Fibroblast of villous mesenchyme (primary cell): ENCODE data around the gene YTHDC2. TPM values are rescaled to one million over a fixed set of nuclear protein-coding genes. Genes with fewer than 3 reads are reported as not detected.

Source experiments
- DNase-seq: peaks from one replicate; pipeline ENCODE4 v3.0.0-alpha.2; 2010; ENCODE audit warnings: low read depth
- H3K4me3 ChIP-seq: 2 replicates; pipeline ENCODE4 v1.5.1; 2011; ENCODE audit warnings: low read depth, mild to moderate bottlenecking, low read length
- CTCF ChIP-seq: IDR thresholded peaks from 2 replicates; pipeline ENCODE4 v1.5.1; 2012; ENCODE audit warnings: low read depth, mild to moderate bottlenecking, low read length; ENCODE audit not compliant: insufficient read depth
- total RNA-seq: library from RNA; depleted of rRNA; stranded (reverse); fragments of >200 nt; gene quantifications from 2 replicates; pipeline ENCODE4 v1.2.3, GENCODE V29; 2012

Gene YTHDC2
- total RNA-seq, 1 donor = 31.1 TPM

- TF ChIP-seq CTCF = no peak
- peak overlapping the region; percentile 91 for H3K4me3 ChIP-seq
- no peak for DNase-seq
These were observed 24.8 kb upstream of the YTHDC2 start for GRCh38 chr5:113488645-113489184.

DNA sequence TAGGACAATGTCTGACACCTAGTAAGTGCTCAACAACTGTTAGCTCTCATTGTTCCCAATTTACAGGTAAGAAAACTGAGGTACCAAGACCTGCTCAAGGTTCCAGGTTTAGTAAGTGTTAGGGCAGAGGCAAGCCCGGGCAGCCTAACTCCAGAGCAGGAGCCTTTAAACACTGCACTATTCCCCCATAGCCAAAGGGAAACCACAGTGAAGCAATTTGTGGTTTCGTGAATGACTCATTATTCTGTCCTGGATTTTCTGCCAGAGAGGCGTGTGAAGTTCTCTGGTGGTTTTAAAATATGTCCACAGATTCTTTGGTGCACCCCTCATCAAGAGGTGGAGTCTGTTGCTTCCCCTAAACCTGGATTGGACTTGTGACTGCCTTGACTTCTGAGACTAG is 24.2 kb upstream of the YTHDC2 start:
- TF ChIP-seq CTCF = no peak
- H3K4me3 ChIP-seq = no peak overlapping the region
- DNase-seq = peak; percentile 99

GRCh38 chr5:113490317-113490716 is 23.2 kb upstream of the YTHDC2 start:
- H3K4me3 ChIP-seq = no peak overlapping the region
- no peak for TF ChIP-seq CTCF
- no peak for DNase-seq

- TF ChIP-seq CTCF = no peak
- no peak overlapping the region for H3K4me3 ChIP-seq
- DNase-seq = no peak
These were observed 22.5 kb upstream of the YTHDC2 start for GRCh38 chr5:113491022-113491421.

DNA sequence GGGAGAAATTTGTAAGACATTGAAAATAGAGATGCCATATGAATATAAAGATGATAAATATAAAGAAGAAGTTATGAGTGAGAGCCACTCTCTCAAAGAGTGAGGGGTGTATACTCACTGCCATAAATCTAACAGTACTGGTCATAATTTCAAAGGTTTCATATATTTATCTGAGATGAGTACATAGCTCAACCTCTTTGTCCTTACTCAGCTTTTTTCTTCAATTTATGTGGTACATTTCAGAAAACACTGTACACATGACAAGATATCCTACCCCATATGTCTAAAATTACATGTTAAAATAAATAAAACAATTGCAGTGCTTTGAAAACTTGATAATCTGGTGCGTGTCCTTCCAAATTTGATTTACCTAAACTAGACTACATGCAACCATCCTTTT is 20.0 kb upstream of the YTHDC2 start:
- no peak for TF ChIP-seq CTCF
- H3K4me3 ChIP-seq = no peak overlapping the region
- no peak for DNase-seq

DNA sequence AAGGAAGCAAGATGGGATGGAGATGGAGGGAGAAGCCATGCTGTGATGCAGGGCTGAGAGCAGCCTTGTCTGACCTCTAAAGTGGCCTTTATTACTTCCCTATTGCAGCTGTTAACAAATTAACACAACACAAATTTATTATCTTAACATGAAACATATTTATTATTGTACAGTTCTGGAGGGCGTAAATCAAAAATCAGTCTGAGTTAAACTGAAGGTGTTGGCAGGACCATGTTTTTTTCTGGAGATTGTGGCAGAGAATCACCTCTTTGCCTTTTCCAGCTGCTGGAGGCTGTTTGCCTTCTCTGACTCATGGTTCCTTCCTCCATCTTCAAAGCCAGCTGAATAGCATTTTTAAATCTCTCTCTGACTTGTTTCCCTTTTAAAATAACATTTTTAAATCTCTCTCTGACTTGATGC is 18.1 kb upstream of the YTHDC2 start:
- DNase-seq = no peak
- no peak for TF ChIP-seq CTCF
- H3K4me3 ChIP-seq = no peak overlapping the region

- DNase-seq = no peak
- TF ChIP-seq CTCF = no peak
- H3K4me3 ChIP-seq = no peak overlapping the region
These were observed 11.4 kb upstream of the YTHDC2 start for GRCh38 chr5:113502073-113502472.
